ENCODE measurements around the gene HAVCR1. TPM values are rescaled to one million over a fixed set of nuclear protein-coding genes. Genes with fewer than 3 reads are reported as not detected.

HAVCR1 gene
- total RNA-seq = not detected in 2 replicates

DNA sequence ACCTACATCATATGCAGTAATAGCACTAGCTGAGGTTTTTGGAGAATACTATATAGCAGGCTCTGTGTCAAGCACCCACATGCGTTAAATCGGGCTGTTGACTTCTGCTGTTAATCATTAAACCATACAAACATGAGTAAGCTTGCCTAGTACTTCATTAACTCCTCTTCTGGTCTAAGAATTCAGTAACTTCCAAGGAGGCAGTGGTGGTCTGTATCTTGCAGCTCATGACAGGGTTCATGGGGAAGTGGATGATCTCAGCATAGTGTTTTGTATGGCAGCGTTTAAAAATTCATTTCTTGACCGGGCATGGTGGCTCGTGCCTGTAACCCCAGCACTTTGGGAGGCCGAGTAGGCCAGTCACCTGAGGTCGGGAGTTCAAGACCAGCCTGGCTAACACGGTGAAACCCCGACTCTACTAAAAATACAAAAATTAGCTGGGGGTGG, at the start of gene HAVCR1:
TSS of gene HAVCR1 (minus strand) at position 24 of the 447 bp plus-strand sequence. CDS start 1,173 bp downstream, outside the sequence.

Other genes with a start within 250 kb of the HAVCR1 start
- gene PPP1R2B, start 208.8 kb downstream of the HAVCR1 start, total RNA-seq = 0.11 and 0.12 TPM in 2 replicates
- gene TIMD4, start 95.9 kb downstream of the HAVCR1 start, total RNA-seq = not detected in 2 replicates
- 0.25 and 0.44 TPM in 2 replicates for gene HAVCR2, start 49.9 kb upstream of the HAVCR1 start, total RNA-seq
- gene MED7, start 83.7 kb upstream of the HAVCR1 start, total RNA-seq = 10.6 TPM in 2 replicates
- gene GARIN3, start 107.1 kb upstream of the HAVCR1 start, total RNA-seq = not detected in 2 replicates
- gene ITK, start 121.7 kb upstream of the HAVCR1 start, total RNA-seq = not detected in 2 replicates
- gene CYFIP2, start 207.0 kb upstream of the HAVCR1 start, total RNA-seq = 7.6 and 22.9 TPM in 2 replicates